T-helper 2 cell treated with Interferon-gamma antibody and Interleukin-4, amounts not matched to agents 5 μg/mL and 100 μg/mL, for 36 hours (primary cell): ENCODE measurements around the gene HOXB2.
"Not testable (repeated sequence)": the region's sequence is repeated elsewhere in the genome, so short reads cannot be mapped to it uniquely, and the experiment has no call there.

Experiments
- DNase-seq: peaks from one replicate; pipeline ENCODE4 v3.0.0; 2021; ENCODE audit warnings: low spot score
- H3K27ac Mint-ChIP-seq: one replicate; pipeline ENCODE4 v1.8.0; 2021; ENCODE audit warnings: mild to moderate bottlenecking, mixed read lengths
- H3K27me3 Mint-ChIP-seq: one replicate; pipeline ENCODE4 v1.8.0; 2021; ENCODE audit warnings: low read depth, mixed read lengths
- H3K36me3 Mint-ChIP-seq: one replicate; pipeline ENCODE4 v1.8.0; 2021; ENCODE audit warnings: low read depth, mixed read lengths
- H3K4me1 Mint-ChIP-seq: one replicate; pipeline ENCODE4 v1.8.0; 2021; ENCODE audit warnings: low read depth, mixed read lengths
- H3K4me3 Mint-ChIP-seq: one replicate; pipeline ENCODE4 v1.8.0; 2022; ENCODE audit warnings: mild to moderate bottlenecking, moderate library complexity, mixed read lengths
- H3K9me3 Mint-ChIP-seq: one replicate; pipeline ENCODE4 v1.8.0; 2021; ENCODE audit warnings: mixed read lengths

HOXB2 gene

DNA sequence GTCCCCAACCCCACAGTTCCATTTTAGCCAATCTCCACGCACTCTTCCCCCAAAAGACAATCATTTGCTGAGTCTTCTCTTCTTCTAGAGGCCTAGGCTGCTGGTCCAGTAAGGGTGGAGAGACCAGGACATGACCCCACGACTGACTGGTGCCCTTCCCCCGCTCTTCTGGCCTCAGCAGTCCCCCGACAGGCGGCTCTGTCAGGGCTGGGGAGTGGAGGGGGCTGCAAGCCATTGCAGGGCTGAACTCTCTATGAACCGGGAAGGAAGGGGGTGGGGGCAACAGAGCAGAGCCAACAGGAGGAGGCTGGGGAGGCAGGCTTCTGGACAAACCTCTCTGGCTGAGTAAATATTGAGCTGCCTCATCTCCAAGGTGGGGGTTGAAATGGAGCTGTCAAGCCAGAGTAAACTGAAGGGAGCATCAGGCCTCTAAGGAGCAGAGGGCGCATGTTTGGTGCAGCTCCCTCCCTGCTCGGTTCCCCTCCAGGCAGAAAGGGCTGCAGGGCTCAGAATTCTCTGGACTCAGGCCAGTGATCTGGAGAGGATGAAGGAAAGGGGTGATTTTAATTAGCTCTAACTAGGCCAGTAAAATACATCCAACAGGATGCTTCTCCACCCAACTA is 22.8 kb downstream of the HOXB2 start:
- H3K4me1 Mint-ChIP-seq = peaks cover 11% of the 10 kb centered on the region
- peaks cover 64% of the 10 kb centered on the region for H3K27me3 Mint-ChIP-seq
- no peak overlapping the region for H3K4me3 Mint-ChIP-seq
- no peak for DNase-seq
- H3K36me3 Mint-ChIP-seq = peaks cover 7% of the 10 kb centered on the region
- no peak overlapping the region for H3K27ac Mint-ChIP-seq
- H3K9me3 Mint-ChIP-seq = no peaks in the 10 kb centered on the region

DNA sequence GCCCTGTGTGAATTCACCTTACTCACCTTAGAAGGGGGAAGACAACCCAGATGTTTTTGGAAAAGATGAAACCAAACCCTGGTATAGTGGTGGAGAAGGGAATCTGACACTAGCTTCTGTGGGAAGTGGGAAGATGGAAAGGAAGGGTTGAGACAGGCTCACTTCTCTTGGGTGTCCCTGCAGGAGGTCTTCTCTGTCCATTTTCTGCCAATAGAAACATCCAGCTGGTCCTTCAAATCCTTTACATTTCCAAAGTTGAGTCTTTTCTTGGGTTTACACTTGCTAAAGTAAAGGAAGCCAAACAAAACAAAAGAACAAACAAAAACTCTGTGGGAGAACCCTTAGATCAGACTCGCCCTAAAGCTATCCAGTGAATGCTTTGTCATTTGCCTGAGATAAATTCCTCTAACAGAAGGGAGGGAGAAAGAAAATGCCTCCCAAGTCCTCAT is 24.3 kb downstream of the HOXB2 start:
- Mint-ChIP-seq H3K9me3 (no peaks in the 10 kb centered on the region), H3K4me3 (no peak overlapping the region), H3K27ac (no peak overlapping the region), H3K27me3 (peaks cover 64% of the 10 kb centered on the region), H3K4me1 (peaks cover 11% of the 10 kb centered on the region), H3K36me3 (no peaks in the 10 kb centered on the region)
- no peak for DNase-seq

DNA sequence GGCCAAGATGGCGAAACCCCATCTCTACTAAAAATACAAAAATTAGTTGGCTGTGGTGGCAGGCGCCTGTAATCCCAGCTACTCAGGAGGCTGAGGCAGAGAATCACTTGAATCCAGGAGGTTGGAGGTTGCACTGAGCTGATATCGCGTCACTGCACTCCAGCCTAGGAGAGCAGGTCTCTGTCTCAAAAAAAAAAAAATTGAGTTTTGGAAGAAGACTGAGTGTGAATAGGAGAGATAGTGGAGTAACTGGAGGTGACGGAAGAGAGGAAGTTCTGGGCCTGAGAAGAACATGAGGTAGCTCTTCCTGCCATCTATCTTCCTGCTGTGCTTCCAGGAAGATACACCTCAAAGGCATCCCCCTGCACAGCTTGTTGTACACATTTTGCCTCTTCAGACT is 25.5 kb downstream of the HOXB2 start:
- H3K27me3 Mint-ChIP-seq = peaks cover 64% of the 10 kb centered on the region
- no peak for DNase-seq
- H3K9me3 Mint-ChIP-seq = no peaks in the 10 kb centered on the region
- no peaks in the 10 kb centered on the region for H3K36me3 Mint-ChIP-seq
- H3K27ac Mint-ChIP-seq = no peak overlapping the region
- H3K4me3 Mint-ChIP-seq = no peak overlapping the region
- peaks cover 19% of the 10 kb centered on the region for H3K4me1 Mint-ChIP-seq

DNA sequence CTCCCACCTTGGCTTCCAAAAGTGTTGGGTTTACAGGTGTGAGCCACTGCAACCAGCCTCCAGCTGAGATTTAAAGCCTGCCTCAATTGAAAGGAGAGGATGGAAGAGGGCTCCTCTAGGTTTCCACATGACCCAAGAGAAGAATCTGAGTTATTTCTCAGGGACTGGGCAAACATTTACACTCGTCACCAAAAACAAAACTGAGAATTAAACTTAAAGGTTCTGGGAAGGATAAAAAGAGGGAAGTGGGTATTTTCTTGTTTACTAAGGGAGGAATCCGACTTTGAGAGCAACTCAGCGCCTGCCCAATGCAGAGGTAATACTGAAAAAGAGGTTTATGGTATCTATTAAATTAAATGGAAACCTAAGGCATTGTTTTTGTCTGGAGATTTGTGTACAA is 27.4 kb downstream of the HOXB2 start:
- no peaks in the 10 kb centered on the region for H3K9me3 Mint-ChIP-seq
- no peak overlapping the region for H3K27ac Mint-ChIP-seq
- DNase-seq = no peak
- H3K27me3 Mint-ChIP-seq = peaks cover 50% of the 10 kb centered on the region
- peaks cover 37% of the 10 kb centered on the region for H3K4me1 Mint-ChIP-seq
- H3K36me3 Mint-ChIP-seq = no peaks in the 10 kb centered on the region
- no peak overlapping the region for H3K4me3 Mint-ChIP-seq

DNA sequence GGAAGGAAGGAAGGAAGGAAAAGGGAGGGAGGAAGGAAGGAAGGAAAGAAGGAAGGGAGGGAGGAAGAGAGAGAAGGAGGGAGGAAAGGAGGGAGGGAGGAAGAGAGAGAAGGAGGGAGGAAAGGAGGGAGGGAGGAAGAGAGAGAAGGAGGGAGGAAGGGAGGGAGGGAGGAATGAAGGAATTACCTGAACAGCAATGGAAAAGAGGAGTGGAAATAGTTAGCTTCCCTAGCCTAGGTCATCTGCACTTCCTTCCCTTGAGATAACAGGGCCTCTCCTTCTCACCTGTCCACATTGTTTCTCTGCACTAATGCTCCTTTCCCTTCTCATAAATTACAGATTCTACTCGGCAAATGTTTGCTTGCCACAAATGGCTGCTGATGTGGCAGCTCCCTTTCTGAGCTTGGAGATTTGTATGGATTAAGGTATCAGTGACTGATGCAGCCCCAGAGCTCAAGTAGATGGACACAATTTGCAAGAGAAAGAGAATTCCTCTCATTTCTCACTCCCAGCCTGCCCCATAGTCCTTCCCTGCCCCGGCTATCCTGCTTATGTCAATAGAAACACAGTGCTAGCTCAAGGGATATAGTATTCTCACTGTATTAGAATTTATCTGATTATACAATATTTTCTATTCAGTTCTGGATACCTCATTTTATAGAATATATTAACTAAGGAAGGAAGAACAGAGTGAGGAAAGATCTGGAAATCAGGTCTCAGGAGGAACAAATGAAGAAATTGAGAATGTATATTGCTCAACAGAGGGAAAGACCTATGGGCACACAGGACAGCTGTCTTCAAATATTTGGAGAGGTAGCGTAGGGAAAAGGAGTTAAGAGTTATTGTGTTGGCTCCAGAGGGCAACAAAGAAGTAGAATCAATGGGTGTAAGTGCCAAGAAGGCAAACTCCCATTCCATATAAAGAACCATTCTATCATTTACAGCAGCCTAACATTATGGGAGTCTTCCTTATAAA is 28.7 kb downstream of the HOXB2 start:
- no peak overlapping the region for H3K4me3 Mint-ChIP-seq
- no peaks in the 10 kb centered on the region for H3K9me3 Mint-ChIP-seq
- H3K27me3 Mint-ChIP-seq = peaks cover 43% of the 10 kb centered on the region
- no peak for DNase-seq
- peaks cover 46% of the 10 kb centered on the region for H3K4me1 Mint-ChIP-seq
- H3K27ac Mint-ChIP-seq = peak overlapping the region; percentile 24
- H3K36me3 Mint-ChIP-seq = no peaks in the 10 kb centered on the region

DNA sequence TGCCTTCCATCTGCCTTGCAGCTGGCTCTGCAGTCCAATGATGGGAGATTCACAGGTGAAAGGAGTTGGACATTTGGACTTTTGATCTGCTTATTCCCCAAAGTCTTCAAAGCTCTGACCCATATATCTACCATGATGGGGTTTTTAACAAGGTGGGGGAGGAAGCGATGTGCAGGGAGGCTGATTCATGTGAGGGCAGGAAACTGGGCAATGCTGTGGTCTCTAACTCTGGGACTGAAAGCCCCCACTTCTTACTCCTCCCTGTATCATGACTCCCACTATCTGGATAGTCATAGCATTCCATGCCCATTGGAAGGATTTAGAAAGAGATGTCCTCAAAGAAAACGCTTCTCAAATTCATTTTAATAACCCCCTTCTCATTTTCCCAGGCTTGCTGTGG is 30.4 kb downstream of the HOXB2 start:
- no peak for DNase-seq
- H3K4me1 Mint-ChIP-seq = peaks cover 53% of the 10 kb centered on the region
- peaks cover 34% of the 10 kb centered on the region for H3K27me3 Mint-ChIP-seq
- H3K27ac Mint-ChIP-seq = no peak overlapping the region
- no peaks in the 10 kb centered on the region for H3K9me3 Mint-ChIP-seq
- H3K4me3 Mint-ChIP-seq = no peak overlapping the region
- no peaks in the 10 kb centered on the region for H3K36me3 Mint-ChIP-seq

DNA sequence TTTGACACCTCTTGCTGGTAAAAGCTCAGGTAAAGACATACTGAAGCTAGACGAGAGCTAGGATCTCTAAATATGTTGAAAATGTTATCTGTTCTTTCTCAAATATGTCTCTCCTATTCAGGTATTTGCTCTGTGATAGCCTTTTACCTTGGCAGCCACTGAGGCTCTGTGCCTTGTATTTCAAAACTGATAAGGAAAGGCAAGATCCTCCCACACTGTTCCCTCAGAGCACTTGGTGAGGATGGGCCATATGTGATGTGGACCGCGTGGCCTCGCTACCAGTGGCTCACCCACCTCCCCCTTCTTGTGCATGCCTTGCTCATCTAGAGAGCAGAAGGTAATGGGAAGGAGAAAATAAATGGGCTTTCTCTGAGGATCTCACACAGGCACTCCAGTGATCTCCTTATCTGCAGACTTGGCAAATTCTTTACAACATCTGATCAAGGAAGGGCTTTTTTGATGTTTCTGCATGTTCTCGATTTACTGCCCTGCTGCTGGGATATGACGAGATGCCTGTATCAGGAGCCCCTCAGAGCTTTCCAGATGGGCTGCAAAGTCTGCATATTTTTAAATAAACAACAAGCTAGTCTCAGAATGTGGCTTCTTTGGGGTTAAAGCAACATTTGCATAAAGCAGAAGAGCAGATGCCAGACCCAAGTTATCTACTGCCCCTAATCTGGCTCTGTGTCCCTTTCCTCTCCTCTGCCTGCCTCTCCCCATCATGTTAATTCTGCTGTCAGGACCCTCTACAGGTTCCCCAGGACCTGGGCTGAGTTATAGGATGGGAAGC is 31.0 kb downstream of the HOXB2 start:
- Mint-ChIP-seq H3K4me3 (peak overlapping the region; percentile 75), H3K27me3 (peaks cover 34% of the 10 kb centered on the region), H3K36me3 (no peaks in the 10 kb centered on the region), H3K9me3 (no peaks in the 10 kb centered on the region), H3K4me1 (peaks cover 55% of the 10 kb centered on the region), H3K27ac (no peak overlapping the region)
- DNase-seq = no peak

DNA sequence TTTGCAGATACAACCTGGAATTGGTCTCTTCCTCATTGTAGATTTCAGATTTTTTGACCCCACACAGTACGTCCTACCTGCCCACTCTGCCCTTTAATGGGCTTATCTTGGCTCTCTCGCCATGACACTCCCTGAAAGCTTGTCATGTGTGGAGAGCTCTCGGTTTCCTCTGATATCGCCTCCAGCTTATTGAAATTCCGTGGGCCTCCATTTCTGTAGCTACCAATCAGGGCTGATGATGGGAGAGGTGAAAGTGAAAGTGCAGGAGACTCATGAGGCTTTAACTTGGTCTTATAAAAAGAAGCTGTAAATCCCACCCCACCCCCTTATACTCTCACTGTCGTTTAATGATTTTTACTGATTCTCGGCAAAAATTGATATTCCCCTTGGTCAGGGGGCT is 31.8 kb downstream of the HOXB2 start:
- Mint-ChIP-seq H3K27me3 (peaks cover 34% of the 10 kb centered on the region), H3K36me3 (no peaks in the 10 kb centered on the region), H3K27ac (peak overlapping the region; percentile 88), H3K9me3 (no peaks in the 10 kb centered on the region), H3K4me3 (peak overlapping the region; percentile 75), H3K4me1 (peaks cover 55% of the 10 kb centered on the region)
- DNase-seq = peak; percentile 28

DNA sequence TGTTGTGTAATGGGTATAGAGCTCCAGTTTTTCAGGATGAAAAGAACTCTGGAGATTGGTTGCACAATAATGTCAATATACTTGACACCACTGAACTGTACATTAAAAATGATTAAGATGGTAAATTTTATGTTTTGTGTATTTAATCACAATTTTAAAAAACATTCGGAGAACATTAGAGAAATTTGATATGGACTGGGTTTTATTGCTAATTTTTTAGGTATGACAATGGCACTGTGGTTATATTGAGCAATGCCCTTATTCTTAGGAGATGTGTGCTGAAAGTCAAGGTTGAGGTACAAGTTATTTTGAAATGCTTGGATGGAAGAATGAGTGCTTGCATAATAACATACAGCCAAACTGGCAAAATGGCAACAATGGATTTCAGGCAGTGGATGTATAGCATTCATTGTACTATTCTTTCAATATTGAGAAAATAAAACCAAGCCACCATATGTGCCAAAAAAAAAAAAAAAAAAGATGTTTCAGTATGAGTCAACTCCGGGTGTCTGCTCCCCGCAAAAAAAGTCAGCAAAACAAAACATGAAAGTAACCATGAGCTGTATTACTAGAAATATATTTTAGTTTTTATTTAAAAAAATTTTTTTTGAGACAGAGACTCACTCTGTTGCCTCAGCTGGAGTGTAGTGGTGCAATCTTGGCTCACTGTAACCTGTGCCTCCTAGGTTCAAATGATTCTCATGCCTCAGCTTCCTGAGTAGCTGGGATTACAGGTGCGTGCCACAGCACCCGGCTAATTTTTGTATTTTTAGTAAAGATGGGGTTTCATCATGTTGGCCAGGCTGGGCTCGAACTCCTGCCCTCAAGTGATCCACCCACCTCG is 33.9 kb downstream of the HOXB2 start:
- peak; percentile 32 for DNase-seq
- Mint-ChIP-seq H3K4me1 (peaks cover 57% of the 10 kb centered on the region), H3K36me3 (no peaks in the 10 kb centered on the region), H3K27me3 (peaks cover 17% of the 10 kb centered on the region), H3K27ac (peak overlapping the region; percentile 74), H3K9me3 (no peaks in the 10 kb centered on the region), H3K4me3 (peak overlapping the region; percentile 60)

DNA sequence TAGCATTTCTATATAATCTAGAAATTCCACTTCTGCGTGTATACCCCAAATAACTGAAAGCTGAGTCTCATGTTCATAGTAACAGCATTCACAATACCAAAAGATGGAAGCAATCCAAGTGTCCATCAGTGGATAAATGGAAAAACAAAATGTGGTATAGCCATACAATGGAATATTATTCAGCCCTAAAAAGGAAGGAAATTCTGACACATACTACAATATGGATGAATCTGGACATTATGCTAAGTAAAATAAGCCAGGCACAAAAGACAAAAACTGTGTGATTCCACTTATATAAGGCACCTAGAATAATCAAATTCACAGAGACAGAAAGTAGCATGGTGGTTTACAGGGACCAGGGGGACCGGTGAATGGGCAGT is 34.5 kb downstream of the HOXB2 start:
- H3K4me1 Mint-ChIP-seq = peaks cover 63% of the 10 kb centered on the region

DNA sequence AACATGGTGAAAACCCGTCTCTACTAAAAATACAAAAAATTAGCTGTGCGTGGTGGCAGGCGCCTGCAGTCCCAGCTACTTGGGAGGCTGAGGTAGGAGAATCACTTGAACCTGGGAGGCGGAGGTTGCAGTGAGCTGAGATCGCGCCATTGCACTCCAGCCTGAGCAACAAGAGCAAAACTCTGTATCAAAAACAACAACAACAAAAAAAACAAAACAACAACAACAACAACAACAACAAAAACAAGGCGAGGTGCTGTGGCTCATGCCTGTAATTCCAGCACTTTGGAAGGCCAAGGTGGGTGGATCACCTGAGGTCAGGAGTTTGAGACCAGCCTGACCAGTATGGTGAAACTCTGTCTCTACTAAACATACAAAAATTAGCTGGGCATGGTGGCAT is 35.2 kb downstream of the HOXB2 start:
- H3K9me3 Mint-ChIP-seq, H3K27me3 Mint-ChIP-seq, H3K36me3 Mint-ChIP-seq, H3K27ac Mint-ChIP-seq, DNase-seq, H3K4me3 Mint-ChIP-seq: not testable (repeated sequence)
- H3K4me1 Mint-ChIP-seq = peaks cover 61% of the 10 kb centered on the region

More for the DNA sequence above, 34.5 kb downstream of the HOXB2 start:
- no peak for DNase-seq
- Mint-ChIP-seq H3K36me3 (no peaks in the 10 kb centered on the region), H3K9me3 (no peaks in the 10 kb centered on the region), H3K27me3 (peaks cover 12% of the 10 kb centered on the region), H3K4me3 (no peak overlapping the region), H3K27ac (peak overlapping the region; percentile 74)

DNA sequence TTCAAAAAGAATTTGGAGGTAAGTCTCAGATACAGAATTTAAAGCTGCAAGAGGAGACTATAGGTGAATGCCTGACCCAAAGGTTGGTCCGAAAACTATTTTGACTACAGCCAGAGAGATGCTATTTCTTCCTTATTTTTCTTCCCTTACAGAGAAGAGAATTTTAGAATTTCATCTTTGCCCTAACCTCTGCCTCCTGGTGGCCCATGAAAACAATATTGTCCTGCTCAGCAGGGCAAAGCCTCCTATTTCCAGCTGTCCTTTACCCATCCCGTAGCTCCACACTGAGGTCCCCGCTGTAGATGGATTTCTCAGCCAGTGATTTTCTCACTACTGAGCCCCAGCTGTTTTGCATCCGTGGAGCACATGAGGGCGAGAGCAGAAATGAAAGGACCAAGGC is 38.7 kb downstream of the HOXB2 start:
- peaks cover 36% of the 10 kb centered on the region for H3K4me1 Mint-ChIP-seq
- H3K27ac Mint-ChIP-seq = peak overlapping the region; percentile 82
- peaks cover 19% of the 10 kb centered on the region for H3K27me3 Mint-ChIP-seq

DNA sequence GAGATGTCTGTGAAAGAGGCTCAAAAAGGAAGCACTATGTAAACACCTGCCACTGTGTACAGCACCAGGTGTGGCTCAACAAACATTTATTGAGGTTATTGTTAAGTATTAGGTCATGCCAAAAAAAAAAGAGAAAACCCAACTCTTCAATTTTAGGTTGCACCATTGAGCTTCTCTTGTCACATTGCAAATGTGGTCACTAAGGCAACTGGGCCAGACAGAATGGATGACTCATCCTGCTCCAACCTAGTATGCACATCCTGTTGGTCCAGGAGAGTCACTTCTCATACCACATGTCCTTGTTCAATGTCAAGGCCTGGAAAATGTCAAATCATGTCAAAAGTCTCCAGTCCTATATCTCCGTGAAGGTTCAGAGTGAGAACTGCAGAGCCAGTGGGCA is 39.1 kb downstream of the HOXB2 start:
- peak; percentile 69 for DNase-seq
- peak overlapping the region; percentile 82 for H3K27ac Mint-ChIP-seq
- peaks cover 23% of the 10 kb centered on the region for H3K27me3 Mint-ChIP-seq
- no peaks in the 10 kb centered on the region for H3K36me3 Mint-ChIP-seq
- peak overlapping the region; percentile 22 for H3K4me3 Mint-ChIP-seq
- H3K4me1 Mint-ChIP-seq = peaks cover 33% of the 10 kb centered on the region
- H3K9me3 Mint-ChIP-seq = no peaks in the 10 kb centered on the region

More for the DNA sequence above, 38.7 kb downstream of the HOXB2 start:
- Mint-ChIP-seq H3K4me3 (peak overlapping the region; percentile 22), H3K36me3 (no peaks in the 10 kb centered on the region), H3K9me3 (no peaks in the 10 kb centered on the region)
- no peak for DNase-seq
